Activated CD4-positive, alpha-beta memory T cell treated with anti-CD3 and anti-CD28 coated beads for 36 hours (primary cell): Measurements from ENCODE around the gene MPHOSPH6. TPM values are rescaled to one million over a fixed set of nuclear protein-coding genes. Genes with fewer than 3 reads are reported as not detected.
"Not testable (repeated sequence)": the region's sequence is repeated elsewhere in the genome, so short reads cannot be mapped to it uniquely, and the experiment has no call there.

ENCODE experiments used
- CTCF ChIA-PET: fragments of 350-600 bp; sonication (Branson Sonifier 250); formaldehyde crosslinking; loops from one replicate; lab custom pipeline; 2021; ENCODE audit warnings: antibody characterized with exemption, inconsistent platforms; lab: Charles Lee
- POLR2A ChIA-PET: fragments of 350-600 bp; sonication (Branson Sonifier 250); formaldehyde crosslinking; loops from one replicate; lab custom pipeline; 2021; ENCODE audit warnings: antibody characterized with exemption; lab: Charles Lee
- DNase-seq: peaks from one replicate; pipeline ENCODE4 v3.0.0-alpha.2; 2020
- H3K27ac Mint-ChIP-seq: one replicate; pipeline ENCODE4 v1.8.0; 2021; ENCODE audit warnings: mixed read lengths
- H3K27me3 Mint-ChIP-seq: one replicate; pipeline ENCODE4 v1.8.0; 2021; ENCODE audit warnings: mixed read lengths
- H3K36me3 Mint-ChIP-seq: one replicate; pipeline ENCODE4 v1.8.0; 2021; ENCODE audit warnings: mixed read lengths
- H3K4me1 Mint-ChIP-seq: one replicate; pipeline ENCODE4 v1.8.0; 2021; ENCODE audit warnings: low read depth, mixed read lengths
- H3K4me3 Mint-ChIP-seq: one replicate; pipeline ENCODE4 v1.8.0; 2021; ENCODE audit warnings: mild to moderate bottlenecking, mixed read lengths
- H3K9me3 Mint-ChIP-seq: one replicate; pipeline ENCODE4 v1.8.0; 2021; ENCODE audit warnings: mixed read lengths
- intact Hi-C: fragments of 100-400 bp; cut with micrococcal nuclease; formaldehyde crosslinking; loops from one replicate; pipeline ENCODE4 v1.15.1; 2023
- total RNA-seq, 2 experiments: library from RNA; stranded (reverse); gene quantifications; one replicate each; pipeline ENCODE4 v1.2.3, GENCODE V29; 2021

Gene MPHOSPH6
- total RNA-seq: 10 to 100 TPM; 36.0 to 37.0 TPM

DNA sequence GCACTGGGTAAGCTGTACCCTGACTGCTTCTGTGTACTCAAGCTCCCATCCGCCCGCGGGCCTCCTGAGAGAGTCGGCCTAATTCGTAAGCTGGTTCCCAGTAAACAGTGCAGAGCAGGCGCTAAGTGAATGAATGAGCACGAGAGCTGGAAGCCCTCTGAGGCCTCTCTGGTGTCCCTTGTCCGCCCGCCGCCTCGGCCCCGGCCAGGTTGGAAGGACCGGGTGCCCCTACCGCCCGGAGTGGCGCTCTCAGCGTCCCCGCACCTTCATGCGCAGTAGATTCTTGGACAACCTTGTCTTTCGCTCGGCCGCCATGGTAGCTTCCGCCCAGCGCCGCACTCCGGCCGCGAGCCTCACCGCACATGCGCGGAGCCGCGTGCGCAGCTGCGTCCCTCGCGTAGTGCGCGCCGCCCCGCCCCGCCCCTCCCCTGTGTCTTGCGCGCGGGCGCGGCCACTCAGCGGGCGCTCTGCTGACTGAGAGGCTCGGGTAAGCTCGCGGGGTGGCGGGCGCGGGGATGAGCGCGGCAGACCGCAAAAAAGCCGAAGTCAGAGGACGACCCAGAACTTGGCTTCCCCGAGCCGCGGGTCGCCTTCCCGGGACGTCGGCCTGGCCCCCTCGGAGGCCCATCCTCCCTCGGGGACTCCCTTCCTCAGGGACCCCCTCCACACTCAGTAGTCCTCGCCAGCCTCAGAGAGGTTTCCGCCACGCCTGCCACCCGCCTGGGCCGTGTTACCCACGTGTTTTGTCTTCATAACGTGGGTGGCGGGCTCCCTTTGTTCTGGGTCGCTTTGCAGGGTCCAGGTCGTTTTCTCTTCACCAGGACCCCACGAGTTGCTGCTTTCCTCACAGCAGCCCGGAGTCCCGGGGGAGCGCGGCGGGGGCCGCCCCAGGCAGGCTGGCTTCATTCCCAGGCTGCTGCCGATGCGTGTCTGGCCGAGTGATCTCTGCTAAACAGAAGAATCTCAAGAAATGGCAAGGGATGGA is at the start of gene MPHOSPH6:
TSS of gene MPHOSPH6 (minus strand) at position 364 of the 985 bp plus-strand sequence. CDS start at position 315, 49 bp downstream.
- Mint-ChIP-seq H3K4me3 (peak within 1 kb of the TSS; percentile 96), H3K27ac (peak within 1 kb of the TSS; percentile 90), H3K36me3 (peaks cover 29% of the 10 kb centered on the region), H3K27me3 (peaks cover 14% of the 10 kb centered on the region), H3K4me1 (peaks cover 19% of the 10 kb centered on the region), H3K9me3 (peaks cover 11% of the 10 kb centered on the region)
- CTCF ChIA-PET: interaction anchor here (0.8 to 2.8 kb wide), 7 partner anchors 11 to 297 kb away, joined by 3 to 10 read pairs (median 3); no protein-coding TSS in a partner anchor
- DNase-seq: peak; percentile 93
- POLR2A ChIA-PET: interaction anchor here (0.8 to 2.3 kb wide), 5 partner anchors 9 to 60 kb away, joined by 4 to 9 read pairs (median 4); no protein-coding TSS in a partner anchor
- intact Hi-C loops: loop anchor here (1.0 to 5.0 kb wide), 4 partner anchors 18 to 159 kb away; partner anchors contain the start of gene SDR42E1

- CTCF ChIA-PET: interaction anchor here (1.0 kb wide), 1 partner anchor 11 kb away, joined by 3 read pairs; no protein-coding TSS in a partner anchor
- H3K27ac Mint-ChIP-seq: no peak overlapping the region
These were observed 49.3 kb upstream of the MPHOSPH6 start for GRCh38 chr16:82219298-82219697.

GRCh38 chr16:82209314-82209713 is 39.3 kb upstream of the MPHOSPH6 start:
- H3K27ac Mint-ChIP-seq, CTCF ChIA-PET: not testable (repeated sequence)
- H3K27me3 Mint-ChIP-seq: peaks cover 14% of the 10 kb centered on the region

More at GRCh38 chr16:82219298-82219697, 49.3 kb upstream of the MPHOSPH6 start:
- H3K4me1 Mint-ChIP-seq: no peaks in the 10 kb centered on the region
- POLR2A ChIA-PET: no interaction called here
- H3K4me3 Mint-ChIP-seq: no peak overlapping the region
- peaks cover 7% of the 10 kb centered on the region for H3K27me3 Mint-ChIP-seq
- intact Hi-C loops: no loop called here
- no peaks in the 10 kb centered on the region for H3K36me3 Mint-ChIP-seq
- no peak for DNase-seq
- H3K9me3 Mint-ChIP-seq: no peaks in the 10 kb centered on the region

GRCh38 chr16:82203198-82203597 is 33.2 kb upstream of the MPHOSPH6 start:
- CTCF ChIA-PET: no interaction called here

More at GRCh38 chr16:82209314-82209713, 39.3 kb upstream of the MPHOSPH6 start:
- DNase-seq, H3K36me3 Mint-ChIP-seq, H3K4me3 Mint-ChIP-seq, H3K4me1 Mint-ChIP-seq, H3K9me3 Mint-ChIP-seq, POLR2A ChIA-PET, intact Hi-C loops: not testable (repeated sequence)

GRCh38 chr16:82201926-82202325 is 31.9 kb upstream of the MPHOSPH6 start:
- no peaks in the 10 kb centered on the region for H3K9me3 Mint-ChIP-seq
- ChIA-PET POLR2A (no interaction called here), CTCF (no interaction called here)
- no peak overlapping the region for H3K4me3 Mint-ChIP-seq
- no peaks in the 10 kb centered on the region for H3K36me3 Mint-ChIP-seq
- intact Hi-C loops: no loop called here
- no peak for DNase-seq
- H3K4me1 Mint-ChIP-seq: peaks cover 3% of the 10 kb centered on the region
- no peak overlapping the region for H3K27ac Mint-ChIP-seq
- peaks cover 4% of the 10 kb centered on the region for H3K27me3 Mint-ChIP-seq

More at GRCh38 chr16:82203198-82203597, 33.2 kb upstream of the MPHOSPH6 start:
- Mint-ChIP-seq H3K27ac (no peak overlapping the region), H3K4me1 (peaks cover 3% of the 10 kb centered on the region), H3K4me3 (no peak overlapping the region), H3K27me3 (peaks cover 6% of the 10 kb centered on the region), H3K36me3 (no peaks in the 10 kb centered on the region), H3K9me3 (no peaks in the 10 kb centered on the region)
- POLR2A ChIA-PET: no interaction called here
- intact Hi-C loops: no loop called here
- no peak for DNase-seq

DNA sequence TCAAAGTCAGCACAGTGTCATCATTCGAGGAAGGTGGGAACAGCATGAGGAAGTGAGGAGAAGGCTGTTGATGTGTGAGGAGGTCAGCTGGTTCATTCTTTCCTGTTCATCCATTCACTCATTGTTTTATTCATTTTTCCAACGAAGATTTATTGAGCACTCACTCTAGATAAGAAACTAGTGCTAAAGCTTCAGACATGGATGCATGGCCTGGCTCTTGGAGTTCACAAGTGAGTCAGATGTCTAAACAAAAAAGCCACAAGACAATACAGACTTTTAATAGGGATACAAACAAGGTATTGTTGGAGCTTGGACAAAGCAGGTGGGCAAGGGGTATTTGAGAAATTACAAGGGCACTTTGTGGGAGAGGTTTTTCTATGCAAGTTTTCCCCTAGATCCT is 31.3 kb upstream of the MPHOSPH6 start:
- H3K36me3 Mint-ChIP-seq: no peaks in the 10 kb centered on the region
- no peak overlapping the region for H3K27ac Mint-ChIP-seq
- POLR2A ChIA-PET: no interaction called here
- CTCF ChIA-PET: no interaction called here
- DNase-seq: no peak
- intact Hi-C loops: no loop called here
- H3K9me3 Mint-ChIP-seq: no peaks in the 10 kb centered on the region
- H3K4me1 Mint-ChIP-seq: peaks cover 3% of the 10 kb centered on the region
- H3K27me3 Mint-ChIP-seq: peaks cover 4% of the 10 kb centered on the region
- no peak overlapping the region for H3K4me3 Mint-ChIP-seq

DNA sequence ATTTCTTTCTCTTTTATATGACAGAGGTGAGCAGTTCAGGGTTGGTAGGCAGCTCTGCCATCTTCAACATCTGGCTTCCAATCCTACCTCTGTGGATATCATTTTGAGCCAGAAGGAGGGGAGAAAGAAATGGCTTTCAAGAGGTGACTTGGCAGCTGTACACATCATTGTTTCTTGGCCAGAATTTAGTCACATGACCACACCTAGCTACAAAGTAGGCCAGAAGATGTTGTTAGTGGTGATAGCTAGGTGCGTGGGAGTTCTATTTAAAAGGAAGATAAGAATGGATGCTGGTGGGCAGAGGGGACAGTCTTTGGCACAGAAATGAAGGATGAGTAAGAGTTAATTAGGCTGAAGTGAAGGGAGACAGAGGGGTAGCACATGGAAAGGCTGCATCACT is 29.2 kb upstream of the MPHOSPH6 start:
- H3K4me1 Mint-ChIP-seq: peaks cover 6% of the 10 kb centered on the region
- peaks cover 4% of the 10 kb centered on the region for H3K27me3 Mint-ChIP-seq
- no peaks in the 10 kb centered on the region for H3K36me3 Mint-ChIP-seq
- H3K9me3 Mint-ChIP-seq: no peaks in the 10 kb centered on the region
- H3K4me3 Mint-ChIP-seq: no peak overlapping the region
- DNase-seq: no peak
- no peak overlapping the region for H3K27ac Mint-ChIP-seq
- POLR2A ChIA-PET: interaction anchor here (1.6 kb wide), 1 partner anchor 30 kb away, joined by 4 read pairs; the partner anchor contains the start of gene MPHOSPH6
- CTCF ChIA-PET: no interaction called here
- intact Hi-C loops: no loop called here

- Mint-ChIP-seq H3K27me3 (peaks cover 2% of the 10 kb centered on the region), H3K4me1 (peaks cover 14% of the 10 kb centered on the region), H3K27ac (no peak overlapping the region), H3K9me3 (no peaks in the 10 kb centered on the region), H3K36me3 (no peaks in the 10 kb centered on the region), H3K4me3 (no peak overlapping the region)
- ChIA-PET POLR2A (no interaction called here), CTCF (no interaction called here)
- DNase-seq: no peak
- intact Hi-C loops: no loop called here
These were observed 27.7 kb upstream of the MPHOSPH6 start for GRCh38 chr16:82197540-82198240.

GRCh38 chr16:82195917-82196494 is 26.0 kb upstream of the MPHOSPH6 start:
- Mint-ChIP-seq H3K27me3 (no peaks in the 10 kb centered on the region), H3K4me1 (peaks cover 22% of the 10 kb centered on the region), H3K36me3 (no peaks in the 10 kb centered on the region), H3K4me3 (no peak overlapping the region), H3K27ac (no peak overlapping the region), H3K9me3 (no peaks in the 10 kb centered on the region)
- intact Hi-C loops: no loop called here
- no peak for DNase-seq
- ChIA-PET CTCF (no interaction called here), POLR2A (no interaction called here)

- intact Hi-C loops: loop anchor here (5.0 kb wide), 1 partner anchor 112 kb away; no protein-coding TSS in a partner anchor
- no peak for DNase-seq
- H3K27ac Mint-ChIP-seq: no peak overlapping the region
- POLR2A ChIA-PET: no interaction called here
- CTCF ChIA-PET: interaction anchor here (0.6 kb wide), 1 partner anchor 40 kb away, joined by 4 read pairs; no protein-coding TSS in a partner anchor
- no peaks in the 10 kb centered on the region for H3K9me3 Mint-ChIP-seq
- H3K4me1 Mint-ChIP-seq: peaks cover 19% of the 10 kb centered on the region
- H3K4me3 Mint-ChIP-seq: no peak overlapping the region
- H3K36me3 Mint-ChIP-seq: no peaks in the 10 kb centered on the region
- H3K27me3 Mint-ChIP-seq: peaks cover 14% of the 10 kb centered on the region
These were observed 24.1 kb upstream of the MPHOSPH6 start for GRCh38 chr16:82194086-82194485.

DNA sequence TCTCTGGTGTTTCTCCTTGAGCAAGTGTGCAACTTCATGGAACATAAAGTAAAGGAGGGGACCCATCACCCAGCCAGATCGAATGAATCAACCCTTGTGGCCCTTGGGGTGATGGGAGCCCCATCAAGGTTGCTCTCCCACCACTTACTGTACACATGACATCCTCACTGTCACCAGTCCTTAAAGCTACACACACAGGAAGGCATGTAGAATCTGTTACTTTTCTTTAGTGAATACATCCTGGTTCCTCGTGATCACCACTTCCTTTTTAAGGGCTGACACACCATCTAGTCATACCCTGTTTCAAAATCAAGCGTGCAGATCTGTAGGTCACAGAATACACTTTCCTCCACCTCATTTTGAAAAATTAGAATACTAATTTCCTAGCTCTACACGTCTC is 22.6 kb upstream of the MPHOSPH6 start:
- peak overlapping the region; percentile 59 for H3K27ac Mint-ChIP-seq
- H3K27me3 Mint-ChIP-seq: peaks cover 14% of the 10 kb centered on the region
- no peaks in the 10 kb centered on the region for H3K9me3 Mint-ChIP-seq
- peaks cover 25% of the 10 kb centered on the region for H3K4me1 Mint-ChIP-seq
- H3K4me3 Mint-ChIP-seq: no peak overlapping the region
- ChIA-PET POLR2A (interaction anchor here (0.7 to 1.6 kb wide), 2 partner anchors 23 to 30 kb away, joined by 3 to 9 read pairs; partner anchors contain the start of gene MPHOSPH6), CTCF (interaction anchor here (0.8 to 1.4 kb wide), 2 partner anchors 38 to 71 kb away, joined by 3 to 6 read pairs; no protein-coding TSS in a partner anchor)
- DNase-seq: peak; percentile 58
- no peaks in the 10 kb centered on the region for H3K36me3 Mint-ChIP-seq
- intact Hi-C loops: loop anchor here (1.0 to 5.0 kb wide), 2 partner anchors 22 to 110 kb away; partner anchors contain the start of gene MPHOSPH6
